22Rv1 (cell line): ENCODE results near the gene TACC2.

Source experiments
- H3K27ac ChIP-seq: fragments of 450-650 bp; 2 replicates; pipeline ENCODE4 v1.5.1; 2017
- CTCF ChIP-seq: fragments of 450-650 bp; IDR thresholded peaks from 2 replicates; pipeline ENCODE4 v1.5.1; 2017; ENCODE audit warnings: mild to moderate bottlenecking
- ZFX ChIP-seq: fragments of 450-650 bp; IDR thresholded peaks from 2 replicates; pipeline ENCODE4 v1.6.1; 2017; ENCODE audit warnings: antibody characterized with exemption, borderline replicate concordance

Gene TACC2

GRCh38 chr10:122265896-122266295, 276.9 kb downstream of the TACC2 start:
- TF ChIP-seq CTCF: no peak
- no peak for TF ChIP-seq ZFX
- H3K27ac ChIP-seq: no peak overlapping the region

DNA sequence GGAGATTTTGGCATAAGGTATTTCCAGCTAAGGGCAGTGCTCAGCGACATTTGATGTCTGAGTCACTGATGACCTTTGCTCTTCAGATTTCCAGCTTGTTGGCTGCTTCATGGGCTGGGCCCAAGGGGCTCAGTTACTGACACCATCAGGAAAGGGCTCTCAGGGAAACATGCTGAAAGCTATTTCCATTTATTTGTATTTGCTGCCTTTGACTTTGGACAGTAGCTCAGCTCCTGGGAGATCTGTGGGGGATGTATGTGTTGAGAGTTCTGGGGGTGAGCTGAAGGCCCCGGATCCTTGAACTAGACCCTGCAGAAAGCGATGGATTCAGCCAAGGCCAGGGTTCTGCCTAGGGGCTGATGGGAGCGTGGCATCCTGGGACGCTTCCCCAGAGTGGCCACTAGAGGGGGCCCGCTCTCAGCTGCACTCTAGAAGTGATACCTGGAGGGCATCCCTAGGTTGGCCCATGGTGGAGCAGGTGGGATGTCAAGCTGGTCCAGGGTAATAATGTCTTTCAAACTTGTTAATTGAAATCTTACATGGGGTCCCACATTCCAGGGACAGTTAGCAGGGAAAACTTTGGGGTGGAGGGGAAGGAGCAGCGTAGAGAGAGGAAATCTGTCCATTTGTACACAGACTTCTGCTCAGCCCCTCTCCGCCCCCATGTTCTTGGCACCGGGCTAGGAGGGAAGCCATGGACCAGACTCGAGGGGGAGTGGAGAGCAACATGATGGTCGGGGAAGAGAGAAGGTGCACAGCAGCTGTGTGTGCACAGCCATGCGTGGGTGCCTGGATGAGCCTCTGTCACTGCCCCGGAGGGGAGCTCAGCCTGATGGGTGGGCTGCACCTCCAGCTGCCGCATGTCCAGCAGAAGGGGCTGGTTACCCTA, 279.1 kb downstream of the TACC2 start:
- no peak overlapping the region for H3K27ac ChIP-seq
- peak; percentile 99 for TF ChIP-seq CTCF
- no peak for TF ChIP-seq ZFX

DNA sequence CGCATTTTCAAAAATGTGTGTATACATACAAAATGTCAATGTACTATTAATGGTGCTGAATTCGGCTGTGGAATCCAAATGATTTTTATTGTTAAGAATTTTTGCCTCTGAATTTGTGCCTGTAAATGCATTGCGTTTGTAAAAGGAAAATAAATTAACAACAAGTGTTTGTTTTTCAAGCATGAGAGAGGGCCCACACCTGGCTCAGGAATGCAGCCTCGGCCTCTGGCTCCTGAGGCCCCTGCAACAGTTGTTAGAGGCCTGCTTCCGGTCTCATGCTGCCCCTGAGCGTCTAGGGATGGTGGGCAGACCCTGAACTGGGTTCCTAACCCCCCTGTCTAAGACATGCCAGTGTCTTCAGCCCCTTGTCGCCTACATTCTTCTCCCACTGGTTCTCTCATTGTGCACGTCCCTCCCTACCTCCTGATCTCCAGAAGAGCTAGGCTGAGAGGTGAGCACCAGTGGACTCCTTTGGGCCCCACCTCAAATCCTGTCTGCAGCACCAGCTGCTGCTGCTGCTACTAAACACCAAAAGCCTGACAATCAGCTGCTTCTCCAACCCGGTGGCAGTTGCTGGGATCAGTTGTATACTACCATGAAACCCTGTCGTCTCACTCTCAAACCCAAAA, 280.2 kb downstream of the TACC2 start:
- no peak for TF ChIP-seq CTCF
- no peak overlapping the region for H3K27ac ChIP-seq

DNA sequence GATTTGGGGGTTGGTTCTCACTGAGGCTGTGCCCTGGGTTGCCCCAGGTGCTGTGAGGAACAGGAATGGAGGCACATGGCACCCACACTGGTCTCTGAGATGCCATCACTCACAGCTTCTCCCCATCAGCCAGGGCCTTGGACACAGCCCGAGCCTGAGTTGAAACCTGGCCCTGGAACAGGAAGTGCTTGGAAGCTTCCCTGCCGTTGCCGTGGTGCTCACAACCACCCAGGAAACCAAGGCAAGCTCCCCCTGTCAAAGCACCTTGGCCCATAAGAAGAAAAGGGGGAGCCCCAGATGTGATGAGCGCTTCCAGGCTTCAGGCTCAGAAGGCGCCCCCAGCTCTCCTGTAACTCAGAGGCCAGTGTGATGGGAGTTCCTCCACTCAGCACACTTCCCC, 282.1 kb downstream of the TACC2 start, which contains the start of gene BTBD16:
BTBD16 (plus strand) TSS at position 221 of the 400 bp plus-strand sequence. CDS start 3,786 bp downstream, outside the sequence.
- H3K27ac ChIP-seq: no peak within 1 kb of the TSS
- no peak for TF ChIP-seq ZFX
- TF ChIP-seq CTCF: no peak

GRCh38 chr10:122273966-122274545, 285.1 kb downstream of the TACC2 start:
- no peak overlapping the region for H3K27ac ChIP-seq
- TF ChIP-seq CTCF: no peak
- no peak for TF ChIP-seq ZFX

GRCh38 chr10:122276611-122277208, 287.7 kb downstream of the TACC2 start:
- no peak overlapping the region for H3K27ac ChIP-seq
- TF ChIP-seq CTCF (no peak), ZFX (no peak)
